ENCODE data around the gene ORC3.

DNA sequence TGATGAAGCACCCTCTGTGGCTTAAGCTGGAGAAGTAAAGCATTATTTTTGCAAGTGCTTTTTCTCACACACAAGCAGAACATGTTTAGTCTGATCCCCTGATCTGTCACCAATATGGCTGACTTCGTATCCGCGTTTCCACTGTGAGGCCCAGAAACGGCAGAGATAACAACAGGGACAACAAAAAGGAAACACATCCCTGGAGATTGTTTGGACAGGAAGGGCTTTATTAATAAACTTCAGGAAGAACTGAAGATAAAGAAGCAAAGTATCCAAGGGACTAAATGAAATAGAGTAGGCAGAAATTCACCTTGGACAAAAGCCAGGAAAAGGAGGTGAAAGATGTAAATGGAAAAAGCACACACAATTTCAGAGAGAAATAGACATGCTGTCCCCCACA lies 49.4 kb upstream of the ORC3 start:
- TF ChIP-seq POLR2AphosphoS5 (IDR thresholded peaks at IDR 0.05; ENCODE audit: low read depth, low read length) (no peak), TAF1 (IDR thresholded peaks at IDR 0.05; ENCODE audit: borderline replicate concordance, low read depth, low read length) (no peak)

Data from GM12892 (cell line).